Immature natural killer cell (primary cell): ENCODE results near the gene SYNE4. TPM values are rescaled to one million over a fixed set of nuclear protein-coding genes. Genes with fewer than 3 reads are reported as not detected.

Experiments used
- DNase-seq, 3 donors: peaks; one replicate each; pipeline ENCODE4 v3.0.0; 2022; ENCODE audit warnings: mixed read lengths in 1 of 3
- H3K27ac Mint-ChIP-seq, 6 donors: one replicate each; pipeline ENCODE4 v1.8.0; 2020; ENCODE audit warnings: mixed read lengths in 6 of 6, mild to moderate bottlenecking in 5 of 6, inconsistent platforms in 4 of 6, moderate library complexity in 3 of 6
- H3K27me3 Mint-ChIP-seq, 3 donors: one replicate each; pipeline ENCODE4 v1.8.0; 2020 to 2021; ENCODE audit warnings: low read depth in 3 of 3, mild to moderate bottlenecking in 3 of 3, mixed read lengths in 3 of 3, moderate library complexity in 3 of 3, inconsistent platforms in 1 of 3
- H3K36me3 Mint-ChIP-seq, 3 donors: one replicate each; pipeline ENCODE4 v1.8.0; 2020; ENCODE audit warnings: mixed read lengths in 3 of 3, inconsistent platforms in 2 of 3, mild to moderate bottlenecking in 2 of 3
- H3K4me1 Mint-ChIP-seq, 2 donors: one replicate each; pipeline ENCODE4 v1.8.0; 2020; ENCODE audit warnings: inconsistent platforms in 2 of 2, mild to moderate bottlenecking in 2 of 2, mixed read lengths in 2 of 2, moderate library complexity in 1 of 2
- H3K4me3 Mint-ChIP-seq, 5 donors: one replicate each; pipeline ENCODE4 v1.8.0; 2020; ENCODE audit warnings: mild to moderate bottlenecking in 5 of 5, mixed read lengths in 5 of 5, inconsistent platforms in 3 of 5, moderate library complexity in 3 of 5
- H3K9me3 Mint-ChIP-seq, 6 donors: one replicate each; pipeline ENCODE4 v1.8.0; 2020; ENCODE audit warnings: mild to moderate bottlenecking in 6 of 6, mixed read lengths in 6 of 6, inconsistent platforms in 4 of 6, moderate library complexity in 3 of 6
- polyA plus RNA-seq, 3 donors: library from polyadenylated mRNA; unstranded; fragments of 300-500 nt; fragmentation: Illumina TruSeq; gene quantifications; one replicate each; pipeline ENCODE4 v1.2.3, GENCODE V29; 2021

The SYNE4 gene
- polyA plus RNA-seq, 3 donors from 2014 or later: not detected

GRCh38 chr19:36032251-36033104 is 23.9 kb upstream of the SYNE4 start, which contains the start of gene CLIP3:
TSS of gene CLIP3 (minus strand) at chr19:36032873. CDS start at chr19:36032357, 516 bp downstream.
- H3K27ac Mint-ChIP-seq: peak within 1 kb of the TSS in 2 of 6 donors; percentile 30 to 34

GRCh38 chr19:36031308-36031707 is 22.7 kb upstream of the SYNE4 start:
- H3K27me3 Mint-ChIP-seq: peaks cover 0 to 2% (median 2%) of the 10 kb centered on the region in 3 donors
- no peak for DNase-seq
- no peaks in the 10 kb centered on the region for H3K9me3 Mint-ChIP-seq
- peaks cover 8 to 25% of the 10 kb centered on the region in 2 donors for H3K4me1 Mint-ChIP-seq
- H3K27ac Mint-ChIP-seq: peak overlapping the region in 1 of 6 donors; percentile 50
- peaks cover 5 to 9% (median 6%) of the 10 kb centered on the region in 3 donors for H3K36me3 Mint-ChIP-seq
- peak overlapping the region in 1 of 5 donors; percentile 5 for H3K4me3 Mint-ChIP-seq

More at GRCh38 chr19:36032251-36033104, 23.9 kb upstream of the SYNE4 start, which contains the start of gene CLIP3:
- H3K9me3 Mint-ChIP-seq: no peaks in the 10 kb centered on the region
- DNase-seq: peak in 2 of 3 donors; percentile 11 to 26
- peaks cover 17 to 37% of the 10 kb centered on the region in 2 donors for H3K4me1 Mint-ChIP-seq
- peaks cover 0 to 3% (median 2%) of the 10 kb centered on the region in 3 donors for H3K27me3 Mint-ChIP-seq
- peaks cover 5 to 13% (median 6%) of the 10 kb centered on the region in 3 donors for H3K36me3 Mint-ChIP-seq
- peak within 1 kb of the TSS in 4 of 5 donors; percentile 21 to 71 (median 39) for H3K4me3 Mint-ChIP-seq

- Mint-ChIP-seq H3K27ac (no peak overlapping the region), H3K27me3 (peaks cover 0 to 2% (median 0%) of the 10 kb centered on the region in 3 donors), H3K36me3 (peaks cover 6 to 11% (median 10%) of the 10 kb centered on the region in 3 donors), H3K9me3 (no peaks in the 10 kb centered on the region), H3K4me1 (peaks cover 3 to 18% of the 10 kb centered on the region in 2 donors), H3K4me3 (no peak overlapping the region)
- DNase-seq: no peak
These were observed 21.9 kb upstream of the SYNE4 start for GRCh38 chr19:36030264-36031148.

GRCh38 chr19:36028313-36029041 is 19.9 kb upstream of the SYNE4 start:
- Mint-ChIP-seq H3K9me3 (no peaks in the 10 kb centered on the region), H3K27me3 (peaks cover 0 to 2% (median 0%) of the 10 kb centered on the region in 3 donors), H3K36me3 (peaks cover 0 to 7% (median 7%) of the 10 kb centered on the region in 3 donors), H3K4me1 (peaks cover 0 to 9% of the 10 kb centered on the region in 2 donors), H3K4me3 (no peak overlapping the region), H3K27ac (no peak overlapping the region)
- no peak for DNase-seq

- Mint-ChIP-seq H3K9me3 (no peaks in the 10 kb centered on the region), H3K4me3 (no peak overlapping the region), H3K4me1 (peaks cover 0 to 4% of the 10 kb centered on the region in 2 donors), H3K27ac (no peak overlapping the region), H3K27me3 (peaks cover 0 to 2% (median 0%) of the 10 kb centered on the region in 3 donors), H3K36me3 (peaks cover 3 to 11% (median 11%) of the 10 kb centered on the region in 3 donors)
- no peak for DNase-seq
These were observed 19.1 kb upstream of the SYNE4 start for GRCh38 chr19:36027696-36028095.

- no peak overlapping the region for H3K27ac Mint-ChIP-seq
- peaks cover 0 to 2% (median 0%) of the 10 kb centered on the region in 3 donors for H3K27me3 Mint-ChIP-seq
- H3K4me3 Mint-ChIP-seq: no peak overlapping the region
- no peak for DNase-seq
- peaks cover 3 to 11% (median 11%) of the 10 kb centered on the region in 3 donors for H3K36me3 Mint-ChIP-seq
- H3K9me3 Mint-ChIP-seq: no peaks in the 10 kb centered on the region
- H3K4me1 Mint-ChIP-seq: no peaks in the 10 kb centered on the region
These were observed 17.7 kb upstream of the SYNE4 start for GRCh38 chr19:36026091-36026876.

- Mint-ChIP-seq H3K4me1 (no peaks in the 10 kb centered on the region), H3K9me3 (no peaks in the 10 kb centered on the region)
These were observed 16.9 kb upstream of the SYNE4 start for GRCh38 chr19:36025541-36025940.

GRCh38 chr19:36023432-36023831 is 14.8 kb upstream of the SYNE4 start:
- peaks cover 3 to 11% (median 8%) of the 10 kb centered on the region in 3 donors for H3K36me3 Mint-ChIP-seq
- no peak for DNase-seq
- H3K4me3 Mint-ChIP-seq: no peak overlapping the region
- no peaks in the 10 kb centered on the region for H3K4me1 Mint-ChIP-seq
- H3K9me3 Mint-ChIP-seq: no peaks in the 10 kb centered on the region
- peak overlapping the region in 1 of 6 donors; percentile 53 for H3K27ac Mint-ChIP-seq
- no peaks in the 10 kb centered on the region for H3K27me3 Mint-ChIP-seq

More at GRCh38 chr19:36025541-36025940, 16.9 kb upstream of the SYNE4 start:
- DNase-seq: no peak
- Mint-ChIP-seq H3K4me3 (no peak overlapping the region), H3K27ac (no peak overlapping the region), H3K36me3 (peaks cover 3 to 11% (median 9%) of the 10 kb centered on the region in 3 donors), H3K27me3 (peaks cover 0 to 2% (median 0%) of the 10 kb centered on the region in 3 donors)

GRCh38 chr19:36019061-36019670 is 10.6 kb upstream of the SYNE4 start:
- no peak for DNase-seq
- Mint-ChIP-seq H3K27ac (no peak overlapping the region), H3K4me3 (no peak overlapping the region), H3K36me3 (peaks cover 3 to 5% (median 4%) of the 10 kb centered on the region in 3 donors), H3K4me1 (peaks cover 13 to 18% of the 10 kb centered on the region in 2 donors), H3K9me3 (no peaks in the 10 kb centered on the region), H3K27me3 (peaks cover 0 to 4% (median 0%) of the 10 kb centered on the region in 3 donors)

- H3K9me3 Mint-ChIP-seq: no peaks in the 10 kb centered on the region
- peak; percentile 98 for DNase-seq
- no peaks in the 10 kb centered on the region for H3K36me3 Mint-ChIP-seq
- H3K27me3 Mint-ChIP-seq: peaks cover 6 to 8% (median 7%) of the 10 kb centered on the region in 3 donors
- H3K4me1 Mint-ChIP-seq: peaks cover 42 to 46% of the 10 kb centered on the region in 2 donors
- H3K4me3 Mint-ChIP-seq: peak within 1 kb of the TSS; percentile 90 to 98 (median 96)
- peak within 1 kb of the TSS; percentile 91 to 99 (median 95) for H3K27ac Mint-ChIP-seq
These were observed 5.7 kb upstream of the SYNE4 start, which contains the start of gene ALKBH6 for GRCh38 chr19:36014012-36014924. TSS of gene ALKBH6 (minus strand) at chr19:36014213. CDS start at chr19:36013397, 816 bp downstream.
